ENCODE results near the gene MEAF6. TPM values are rescaled to one million over a fixed set of nuclear protein-coding genes. Genes with fewer than 3 reads are reported as not detected.

Gene MEAF6
- total RNA-seq, 1 donor from 2014 or later: 52.8 TPM

GRCh38 chr1:37559080-37559479 is 44.5 kb upstream of the MEAF6 start:
- Mint-ChIP-seq H3K9me3 (ENCODE audit: low read depth) (no peaks in the 10 kb centered on the region), H3K27ac (ENCODE audit: unreplicated experiment) (no peak overlapping the region), H3K4me1 (ENCODE audit: low read depth) (peaks cover 19% of the 10 kb centered on the region), H3K36me3 (ENCODE audit: low read depth) (peaks cover 2% of the 10 kb centered on the region), H3K4me3 (ENCODE audit: unreplicated experiment) (no peak overlapping the region), H3K27me3 (ENCODE audit: low read depth) (no peaks in the 10 kb centered on the region)
- DNase-seq (ENCODE audit: low spot score): no peak
- no peak for TF ChIP-seq CTCF (IDR thresholded peaks at IDR 0.05)

- Mint-ChIP-seq H3K27ac (ENCODE audit: unreplicated experiment) (no peak overlapping the region), H3K4me3 (ENCODE audit: unreplicated experiment) (no peak overlapping the region), H3K9me3 (ENCODE audit: low read depth) (no peaks in the 10 kb centered on the region), H3K36me3 (ENCODE audit: low read depth) (peaks cover 2% of the 10 kb centered on the region), H3K4me1 (ENCODE audit: low read depth) (peaks cover 18% of the 10 kb centered on the region), H3K27me3 (ENCODE audit: low read depth) (no peaks in the 10 kb centered on the region)
- DNase-seq (ENCODE audit: low spot score): no peak
- TF ChIP-seq CTCF (IDR thresholded peaks at IDR 0.05): no peak
Observed at GRCh38 chr1:37558411-37558810, 43.8 kb upstream of the MEAF6 start.

GRCh38 chr1:37557402-37557801 is 42.8 kb upstream of the MEAF6 start:
- TF ChIP-seq CTCF (IDR thresholded peaks at IDR 0.05): no peak
- H3K36me3 Mint-ChIP-seq (ENCODE audit: low read depth): peaks cover 7% of the 10 kb centered on the region
- H3K4me1 Mint-ChIP-seq (ENCODE audit: low read depth): peaks cover 28% of the 10 kb centered on the region
- peak overlapping the region; percentile 59 for H3K27ac Mint-ChIP-seq (ENCODE audit: unreplicated experiment)
- peak overlapping the region; percentile 75 for H3K4me3 Mint-ChIP-seq (ENCODE audit: unreplicated experiment)
- DNase-seq (ENCODE audit: low spot score): no peak
- H3K9me3 Mint-ChIP-seq (ENCODE audit: low read depth): no peaks in the 10 kb centered on the region
- H3K27me3 Mint-ChIP-seq (ENCODE audit: low read depth): no peaks in the 10 kb centered on the region

- no peak for TF ChIP-seq CTCF (IDR thresholded peaks at IDR 0.05)
- DNase-seq (ENCODE audit: low spot score): no peak
- H3K27ac Mint-ChIP-seq (ENCODE audit: unreplicated experiment): peak within 1 kb of the TSS; percentile 59
- H3K36me3 Mint-ChIP-seq (ENCODE audit: low read depth): peaks cover 5% of the 10 kb centered on the region
- no peaks in the 10 kb centered on the region for H3K27me3 Mint-ChIP-seq (ENCODE audit: low read depth)
- H3K9me3 Mint-ChIP-seq (ENCODE audit: low read depth): no peaks in the 10 kb centered on the region
- H3K4me1 Mint-ChIP-seq (ENCODE audit: low read depth): peaks cover 35% of the 10 kb centered on the region
- H3K4me3 Mint-ChIP-seq (ENCODE audit: unreplicated experiment): peak within 1 kb of the TSS; percentile 75
Observed at GRCh38 chr1:37556712-37557196, 42.2 kb upstream of the MEAF6 start, which contains the start of gene DNALI1. Gene DNALI1, plus strand, starts transcription at chr1:37556940. Its CDS starts 55 bp downstream, at chr1:37556995.

- Mint-ChIP-seq H3K9me3 (ENCODE audit: low read depth) (no peaks in the 10 kb centered on the region), H3K4me1 (ENCODE audit: low read depth) (peaks cover 47% of the 10 kb centered on the region), H3K4me3 (ENCODE audit: unreplicated experiment) (peak within 1 kb of the TSS; percentile 95), H3K36me3 (ENCODE audit: low read depth) (peaks cover 6% of the 10 kb centered on the region), H3K27ac (ENCODE audit: unreplicated experiment) (peak within 1 kb of the TSS; percentile 99), H3K27me3 (ENCODE audit: low read depth) (no peaks in the 10 kb centered on the region)
- TF ChIP-seq CTCF (IDR thresholded peaks at IDR 0.05): no peak
- DNase-seq (ENCODE audit: low spot score): no peak
Observed at GRCh38 chr1:37553927-37554808, 39.6 kb upstream of the MEAF6 start, which contains the start of gene SNIP1. Gene SNIP1, minus strand, starts transcription at chr1:37554293. Its CDS starts 64 bp downstream, at chr1:37554229.

Data from chondrocyte (in vitro differentiated cells).